MCF 10A (cell line): Measurements from ENCODE around the gene HMBS. TPM values are rescaled to one million over a fixed set of nuclear protein-coding genes. Genes with fewer than 3 reads are reported as not detected.

Source experiments
- BruUV-seq: library from RNA; stranded (reverse); fragments of 400-500 nt; replicated peaks from 2 replicates; lab custom pipeline; 2021; lab: Mats Ljungman, UMichigan
- CTCF ChIA-PET: fragments of 300-600 bp; sonication (Branson Sonifier 250); formaldehyde crosslinking; extraction: SDS; loops from one replicate; lab custom pipeline; 2021; ENCODE audit warnings: antibody characterized with exemption, inconsistent platforms; lab: Yijun Ruan, JAX
- POLR2A ChIA-PET: fragments of 300-600, 350-650 bp; sonication (Branson Sonifier 250); formaldehyde crosslinking; extraction: SDS; loops from one replicate; lab custom pipeline; 2020; ENCODE audit warnings: antibody characterized with exemption, inconsistent platforms; lab: Yijun Ruan, JAX
- DNase-seq: peaks from one replicate; pipeline ENCODE4 v3.0.0-alpha.2; 2018; ENCODE audit not compliant: unreplicated experiment
- H3K27ac Mint-ChIP-seq: one replicate; pipeline ENCODE4 v1.8.0; 2022; ENCODE audit warnings: mild to moderate bottlenecking, low read depth, mixed read lengths; ENCODE audit not compliant: unreplicated experiment
- H3K27me3 Mint-ChIP-seq: one replicate; pipeline ENCODE4 v1.8.0; 2022; ENCODE audit warnings: mixed read lengths; ENCODE audit not compliant: insufficient read depth, unreplicated experiment
- H3K36me3 Mint-ChIP-seq: one replicate; pipeline ENCODE4 v1.8.0; 2022; ENCODE audit warnings: mild to moderate bottlenecking, moderate library complexity, mixed read lengths; ENCODE audit not compliant: insufficient read depth, unreplicated experiment
- H3K4me1 Mint-ChIP-seq: one replicate; pipeline ENCODE4 v1.8.0; 2022; ENCODE audit warnings: mixed read lengths; ENCODE audit not compliant: insufficient read depth, unreplicated experiment
- H3K4me3 Mint-ChIP-seq: one replicate; pipeline ENCODE4 v1.8.0; 2022; ENCODE audit warnings: mild to moderate bottlenecking, moderate library complexity, mixed read lengths; ENCODE audit not compliant: unreplicated experiment
- H3K9me3 Mint-ChIP-seq: one replicate; pipeline ENCODE4 v1.8.0; 2022; ENCODE audit warnings: mixed read lengths; ENCODE audit not compliant: unreplicated experiment
- CTCF ChIP-seq: fragments of 200-600 bp; IDR thresholded peaks from one replicate; pipeline ENCODE4 v1.8.0; 2022; ENCODE audit warnings: antibody characterized with exemption, mild to moderate bottlenecking; ENCODE audit not compliant: unreplicated experiment
- intact Hi-C: fragments of 100-400 bp; cut with micrococcal nuclease; formaldehyde crosslinking; loops from 2 replicates; pipeline ENCODE4 v1.14.1; 2022
- total RNA-seq: library from RNA; stranded (reverse); gene quantifications from 2 replicates; pipeline ENCODE4 v1.2.3, GENCODE V29; 2022

The HMBS gene
- total RNA-seq, 1 experiment from 2014 or later, result 51.3 TPM

- Mint-ChIP-seq H3K27ac (peak overlapping the region; percentile 85), H3K4me1 (peaks cover 28% of the 10 kb centered on the region), H3K4me3 (peak overlapping the region; percentile 79), H3K27me3 (no peaks in the 10 kb centered on the region), H3K36me3 (peaks cover 29% of the 10 kb centered on the region), H3K9me3 (no peaks in the 10 kb centered on the region)
- no peak for DNase-seq
- TSS peak; percentile 67 for BruUV-seq
- intact Hi-C loops, result loop anchor here (1.0 to 2.0 kb wide), 2 partner anchors 13 to 21 kb away; partner anchors contain the start of gene DPAGT1
- CTCF ChIA-PET, result interaction anchor here (0.8 to 1.5 kb wide), 6 partner anchors 10 to 202 kb away, joined by 3 to 9 read pairs (median 5); no protein-coding TSS in a partner anchor
- POLR2A ChIA-PET, result interaction anchor here (0.9 to 6.7 kb wide), 15 partner anchors 9 to 252 kb away, joined by 3 to 149 read pairs (median 6); partner anchors contain the start of genes C2CD2L, DPAGT1, HMBS and VPS11
- TF ChIP-seq CTCF, result no peak
Observed at GRCh38 chr11:119121811-119122124, 37.1 kb downstream of the HMBS start.

DNA sequence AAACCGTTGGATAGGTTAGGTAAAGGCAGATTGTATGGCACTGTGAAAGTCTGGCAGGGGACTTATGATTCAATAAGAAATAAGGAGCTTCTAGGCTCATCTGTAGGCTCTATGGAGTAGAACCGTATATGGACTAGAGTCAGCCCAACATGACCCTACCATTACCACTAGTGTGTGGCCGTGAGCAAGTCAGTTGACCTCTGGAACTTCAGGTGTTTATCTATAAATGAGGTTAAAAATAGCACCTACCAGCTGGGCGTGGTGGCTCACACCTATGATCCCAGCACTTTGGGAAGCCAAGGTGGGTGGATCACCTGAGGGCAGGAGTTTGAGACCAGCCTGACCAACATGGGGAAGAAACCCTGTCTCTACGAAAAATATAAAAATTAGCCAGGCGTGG, 41.1 kb downstream of the HMBS start:
- no peak for TF ChIP-seq CTCF
- ChIA-PET CTCF (interaction anchor here (0.7 to 1.9 kb wide), 3 partner anchors 43 to 210 kb away, joined by 3 to 10 read pairs (median 4); no protein-coding TSS in a partner anchor), POLR2A (interaction anchor here (0.7 to 2.0 kb wide), 5 partner anchors 9 to 58 kb away, joined by 3 to 8 read pairs (median 4); partner anchors contain the start of genes DPAGT1 and VPS11)
- Mint-ChIP-seq H3K4me3 (no peak overlapping the region), H3K27ac (no peak overlapping the region), H3K9me3 (no peaks in the 10 kb centered on the region), H3K36me3 (peaks cover 65% of the 10 kb centered on the region), H3K4me1 (peaks cover 24% of the 10 kb centered on the region), H3K27me3 (no peaks in the 10 kb centered on the region)
- DNase-seq, result no peak
- intact Hi-C loops, result no loop called here
- no TSS peak for BruUV-seq

DNA sequence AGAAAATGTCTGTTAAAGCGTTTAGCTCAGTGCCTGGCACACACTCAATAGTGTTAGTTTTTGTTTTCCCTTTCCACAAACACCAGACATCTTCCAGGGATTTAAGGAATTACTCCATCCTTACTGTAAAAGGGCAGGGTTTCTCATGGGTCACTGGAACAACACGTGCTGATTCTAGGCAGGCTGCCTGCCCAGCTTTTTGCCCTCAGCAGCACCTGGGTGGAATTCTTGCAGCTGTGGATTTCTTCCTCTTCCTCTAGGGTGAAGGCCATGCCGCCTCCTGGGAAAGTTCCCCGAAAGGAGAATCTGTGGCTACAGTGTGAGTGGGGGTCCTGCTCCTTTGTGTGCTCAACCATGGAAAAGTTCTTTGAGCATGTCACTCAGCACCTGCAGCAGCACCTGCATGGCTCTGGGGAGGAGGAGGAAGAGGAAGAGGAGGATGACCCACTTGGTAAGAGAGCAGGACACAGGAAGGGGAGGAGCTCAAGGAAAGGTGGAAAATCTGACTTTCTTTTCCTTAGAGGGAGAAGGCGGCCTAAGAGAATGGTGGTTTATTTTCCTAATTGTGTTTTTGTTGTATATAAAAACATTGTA, 42.1 kb downstream of the HMBS start:
- ChIA-PET POLR2A (interaction anchor here (0.6 to 2.0 kb wide), 8 partner anchors 8 to 96 kb away, joined by 3 to 8 read pairs (median 3); partner anchors contain the start of genes DPAGT1, SLC37A4 and VPS11), CTCF (interaction anchor here (0.8 to 1.9 kb wide), 4 partner anchors 19 to 197 kb away, joined by 3 to 10 read pairs (median 4); no protein-coding TSS in a partner anchor)
- peaks cover 73% of the 10 kb centered on the region for H3K36me3 Mint-ChIP-seq
- intact Hi-C loops, result no loop called here
- BruUV-seq, result no TSS peak
- H3K4me3 Mint-ChIP-seq, result no peak overlapping the region
- no peak for DNase-seq
- no peaks in the 10 kb centered on the region for H3K27me3 Mint-ChIP-seq
- TF ChIP-seq CTCF, result no peak
- no peaks in the 10 kb centered on the region for H3K9me3 Mint-ChIP-seq
- no peak overlapping the region for H3K27ac Mint-ChIP-seq
- peaks cover 22% of the 10 kb centered on the region for H3K4me1 Mint-ChIP-seq

DNA sequence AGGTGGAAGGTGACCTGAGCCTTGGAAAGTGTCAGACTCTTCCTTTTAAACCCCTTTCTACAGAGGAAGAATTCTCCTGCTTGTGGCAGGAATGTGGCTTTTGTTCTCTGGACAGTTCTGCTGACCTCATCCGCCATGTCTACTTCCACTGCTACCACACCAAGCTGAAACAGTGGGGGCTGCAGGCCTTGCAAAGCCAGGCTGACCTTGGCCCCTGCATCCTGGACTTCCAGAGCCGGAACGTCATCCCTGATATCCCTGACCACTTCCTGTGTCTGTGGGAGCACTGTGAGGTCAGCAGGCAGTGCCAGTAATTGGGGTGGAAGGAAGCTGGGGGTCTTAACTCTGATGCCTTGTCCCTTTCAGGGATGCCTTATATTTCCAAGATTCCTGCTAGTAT, 46.0 kb downstream of the HMBS start:
- ChIA-PET CTCF (interaction anchor here (0.5 kb wide), 1 partner anchor 14 kb away, joined by 3 read pairs; no protein-coding TSS in a partner anchor), POLR2A (no interaction called here)
- Mint-ChIP-seq H3K27me3 (no peaks in the 10 kb centered on the region), H3K4me3 (no peak overlapping the region), H3K36me3 (peaks cover 79% of the 10 kb centered on the region), H3K27ac (no peak overlapping the region), H3K4me1 (peaks cover 7% of the 10 kb centered on the region), H3K9me3 (no peaks in the 10 kb centered on the region)
- TF ChIP-seq CTCF, result no peak
- intact Hi-C loops, result no loop called here
- no TSS peak for BruUV-seq
- no peak for DNase-seq
